Loucy (cell line): Measurements from ENCODE around the gene AKTIP.
"Not testable (repeated sequence)": the region's sequence is repeated elsewhere in the genome, so short reads cannot be mapped to it uniquely, and the experiment has no call there.

Experiments used
- H2AFZ ChIP-seq: fragments of 200-600 bp; sonication (generic); 2 replicates; pipeline ENCODE4 v1.6.0; 2016; ENCODE audit warnings: antibody characterized with exemption, mild to moderate bottlenecking, low read length, moderate library complexity
- H3F3A ChIP-seq: fragments of 200-600 bp; 2 replicates; pipeline ENCODE4 v1.6.0; 2016; ENCODE audit warnings: antibody characterized with exemption, low read depth, mild to moderate bottlenecking
- H3K27me3 ChIP-seq: fragments of 200-600 bp; sonication (generic); 2 replicates; pipeline ENCODE4 v1.6.1; 2014; ENCODE audit warnings: low read length, mild to moderate bottlenecking; ENCODE audit not compliant: insufficient read depth, poor library complexity, severe bottlenecking
- H3K36me3 ChIP-seq: fragments of 200-600 bp; sonication (generic); 2 replicates; pipeline ENCODE4 v1.6.1; 2016; ENCODE audit warnings: low read length; ENCODE audit not compliant: insufficient read depth
- H3K4me1 ChIP-seq: fragments of 200-600 bp; sonication (generic); 2 replicates; pipeline ENCODE4 v1.5.1; 2014; ENCODE audit warnings: low read length, mild to moderate bottlenecking; ENCODE audit not compliant: insufficient read depth, poor library complexity, severe bottlenecking
- H3K4me2 ChIP-seq: fragments of 200-600 bp; sonication (generic); 2 replicates; pipeline ENCODE4 v1.6.0; 2014; ENCODE audit warnings: antibody characterized with exemption, low read length, low read depth, mild to moderate bottlenecking; ENCODE audit not compliant: poor library complexity, severe bottlenecking
- H3K4me3 ChIP-seq: fragments of 200-600 bp; sonication (generic); 2 replicates; pipeline ENCODE4 v1.5.1; 2014; ENCODE audit warnings: low read length, mild to moderate bottlenecking, mixed read lengths; ENCODE audit not compliant: poor library complexity, severe bottlenecking
- H3K79me2 ChIP-seq: fragments of 200-600 bp; sonication (generic); 2 replicates; pipeline ENCODE4 v1.6.1; 2014; ENCODE audit warnings: low read length; ENCODE audit not compliant: insufficient read depth
- H3K9ac ChIP-seq: fragments of 200-600 bp; sonication (generic); 2 replicates; pipeline ENCODE4 v1.6.0; 2014; ENCODE audit warnings: mild to moderate bottlenecking, low read depth, low read length, moderate library complexity; ENCODE audit not compliant: poor library complexity, severe bottlenecking
- H3K9me2 ChIP-seq: fragments of 200-600 bp; sonication (generic); replicated peaks from 2 replicates; pipeline ENCODE4 v1.6.1; 2016; ENCODE audit warnings: low read depth, low read length, mixed read lengths
- H3K9me3 ChIP-seq: fragments of 200-600 bp; sonication (generic); 2 replicates; pipeline ENCODE4 v1.6.1; 2014; ENCODE audit warnings: mild to moderate bottlenecking, antibody characterized with exemption, low read length, low read depth; ENCODE audit not compliant: insufficient read depth
- H4K20me1 ChIP-seq: fragments of 200-600 bp; sonication (generic); 2 replicates; pipeline ENCODE4 v1.6.0; 2014; ENCODE audit warnings: antibody characterized with exemption, low read length, mild to moderate bottlenecking; ENCODE audit not compliant: insufficient read depth, poor library complexity, severe bottlenecking
- EZH2phosphoT487 ChIP-seq: fragments of 200-600 bp; IDR thresholded peaks from 2 replicates; pipeline ENCODE4 v1.6.1; 2018; ENCODE audit warnings: antibody characterized with exemption, mild to moderate bottlenecking, moderate library complexity, borderline replicate concordance
- TF ChIP-seq, protein P1 (sequence below): fragments of 200-600 bp; sonication (generic); conservative IDR thresholded peaks from 2 replicates; pipeline ENCODE4 v1.5.1; 2014; ENCODE audit warnings: mild to moderate bottlenecking, antibody characterized with exemption, low read length

Gene AKTIP

DNA sequence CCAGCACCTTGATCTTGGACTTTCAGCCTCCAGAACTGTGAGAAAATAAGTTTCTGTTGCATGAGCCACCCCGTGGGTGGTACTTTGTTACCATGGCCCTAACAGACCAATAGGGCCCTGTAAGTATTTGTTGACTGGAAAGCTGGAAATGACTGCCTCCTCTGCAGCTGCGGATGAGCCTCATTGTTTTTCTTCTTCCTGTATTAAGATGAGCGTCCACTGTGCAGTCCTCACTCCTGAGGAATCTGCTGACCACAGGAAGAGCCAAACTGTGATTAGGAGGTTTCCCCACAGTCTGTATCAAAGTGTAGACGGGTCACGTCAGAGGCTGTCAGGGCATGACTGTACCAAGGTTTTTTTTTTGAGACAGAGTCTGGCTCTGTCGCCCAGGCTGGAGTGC is 12.2 kb upstream of the AKTIP start:
- H3K4me2 ChIP-seq: no peak overlapping the region

DNA sequence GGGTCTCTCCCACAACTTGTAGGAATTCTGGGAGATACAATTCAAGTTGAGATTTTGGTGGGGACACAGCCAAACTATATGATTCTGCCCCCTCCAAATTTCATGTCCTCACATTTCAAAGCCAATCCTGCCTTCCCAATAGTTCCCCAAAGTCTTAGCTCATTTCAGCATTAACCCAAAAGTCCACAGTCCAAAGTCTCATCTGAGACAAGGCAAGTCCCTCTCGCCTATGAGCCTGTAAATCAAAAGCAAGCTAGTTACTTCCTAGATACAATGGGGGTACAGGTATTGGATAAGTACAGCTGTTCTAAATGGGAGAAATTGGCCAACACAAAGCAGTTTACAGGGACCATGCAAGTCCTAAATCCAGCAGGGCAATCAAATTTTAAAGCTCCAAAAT is 9.8 kb upstream of the AKTIP start:
- H3K27me3 ChIP-seq: peaks cover 30% of the 10 kb centered on the region
- H3K36me3 ChIP-seq, H3K79me2 ChIP-seq, H3K9me3 ChIP-seq, H3K4me3 ChIP-seq, H3K4me2 ChIP-seq, H3F3A ChIP-seq, H2AFZ ChIP-seq, H4K20me1 ChIP-seq, H3K9me2 ChIP-seq, H3K4me1 ChIP-seq, H3K9ac ChIP-seq: not testable (repeated sequence)

More for the DNA sequence above, 12.2 kb upstream of the AKTIP start:
- H3K9ac ChIP-seq: no peak overlapping the region
- no peaks in the 10 kb centered on the region; the same call in 1 of the 2 replicates for H3F3A ChIP-seq
- no peaks in the 10 kb centered on the region for H3K79me2 ChIP-seq
- no peaks in the 10 kb centered on the region for H3K36me3 ChIP-seq
- no peaks in the 10 kb centered on the region for H3K9me2 ChIP-seq
- H3K4me1 ChIP-seq: peaks cover 18% of the 10 kb centered on the region
- no peaks in the 10 kb centered on the region; the same call in 1 of the 2 replicates for H3K9me3 ChIP-seq
- no peak for TF ChIP-seq EZH2phosphoT487
- TF ChIP-seq, protein P1, sequence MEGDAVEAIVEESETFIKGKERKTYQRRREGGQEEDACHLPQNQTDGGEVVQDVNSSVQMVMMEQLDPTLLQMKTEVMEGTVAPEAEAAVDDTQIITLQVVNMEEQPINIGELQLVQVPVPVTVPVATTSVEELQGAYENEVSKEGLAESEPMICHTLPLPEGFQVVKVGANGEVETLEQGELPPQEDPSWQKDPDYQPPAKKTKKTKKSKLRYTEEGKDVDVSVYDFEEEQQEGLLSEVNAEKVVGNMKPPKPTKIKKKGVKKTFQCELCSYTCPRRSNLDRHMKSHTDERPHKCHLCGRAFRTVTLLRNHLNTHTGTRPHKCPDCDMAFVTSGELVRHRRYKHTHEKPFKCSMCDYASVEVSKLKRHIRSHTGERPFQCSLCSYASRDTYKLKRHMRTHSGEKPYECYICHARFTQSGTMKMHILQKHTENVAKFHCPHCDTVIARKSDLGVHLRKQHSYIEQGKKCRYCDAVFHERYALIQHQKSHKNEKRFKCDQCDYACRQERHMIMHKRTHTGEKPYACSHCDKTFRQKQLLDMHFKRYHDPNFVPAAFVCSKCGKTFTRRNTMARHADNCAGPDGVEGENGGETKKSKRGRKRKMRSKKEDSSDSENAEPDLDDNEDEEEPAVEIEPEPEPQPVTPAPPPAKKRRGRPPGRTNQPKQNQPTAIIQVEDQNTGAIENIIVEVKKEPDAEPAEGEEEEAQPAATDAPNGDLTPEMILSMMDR: no peak
- no peaks in the 10 kb centered on the region for H4K20me1 ChIP-seq
- peaks cover 36% of the 10 kb centered on the region for H3K27me3 ChIP-seq
- no peak overlapping the region for H2AFZ ChIP-seq
- H3K4me3 ChIP-seq: no peak overlapping the region

DNA sequence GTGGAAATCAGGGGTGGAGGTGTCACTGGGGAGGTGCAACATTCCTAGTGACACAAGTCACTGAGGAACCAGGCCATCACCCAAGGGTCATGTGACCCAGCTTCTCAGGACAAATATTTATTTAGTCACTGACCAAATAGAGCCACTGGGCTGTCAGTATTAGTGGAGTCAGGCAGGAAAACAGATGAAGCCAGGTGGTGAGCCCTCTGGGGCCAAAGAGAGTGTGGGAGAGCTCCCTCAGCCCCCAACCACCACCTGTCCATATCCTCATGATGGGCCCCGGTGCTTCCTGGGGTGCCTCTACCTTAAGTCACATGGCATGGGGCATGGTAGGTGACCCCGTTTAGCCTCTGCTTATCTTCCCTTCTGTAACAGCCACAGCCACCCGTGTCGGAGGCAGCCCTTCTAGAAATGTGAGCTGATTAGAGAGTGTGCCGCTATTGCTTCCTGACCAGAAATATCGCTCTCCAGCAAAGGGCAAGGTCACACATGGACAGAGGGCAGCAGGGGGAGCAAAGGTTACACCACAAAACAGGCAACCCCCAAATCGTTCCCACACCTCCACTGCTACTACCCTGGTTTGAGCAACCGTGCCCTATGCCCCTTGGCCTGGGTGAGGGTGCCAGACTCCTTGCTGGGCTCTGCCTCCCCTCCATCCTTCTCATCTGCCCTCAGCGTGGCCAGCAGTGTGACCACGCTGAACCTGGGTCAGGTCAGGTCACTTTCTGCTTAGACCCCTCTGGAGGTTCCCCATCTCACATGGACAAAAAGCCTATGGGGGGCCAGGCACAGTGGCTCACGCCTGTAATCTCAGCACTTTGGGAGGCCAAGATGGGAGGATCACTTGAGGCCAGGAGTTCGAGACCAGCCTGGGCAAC is 8.6 kb upstream of the AKTIP start:
- Histone ChIP-seq H3K4me2 (no peak overlapping the region), H3K79me2 (no peaks in the 10 kb centered on the region), H3K9me2 (no peaks in the 10 kb centered on the region), H3K9me3 (no peaks in the 10 kb centered on the region; the same call in 1 of the 2 replicates), H3K4me3 (no peak overlapping the region), H3F3A (no peaks in the 10 kb centered on the region), H3K27me3 (peaks cover 18% of the 10 kb centered on the region), H3K4me1 (no peaks in the 10 kb centered on the region), H3K36me3 (no peaks in the 10 kb centered on the region), H2AFZ (no peak overlapping the region), H3K9ac (no peak overlapping the region), H4K20me1 (no peaks in the 10 kb centered on the region)
- no peak for TF ChIP-seq EZH2phosphoT487
- TF ChIP-seq, protein P1: no peak

DNA sequence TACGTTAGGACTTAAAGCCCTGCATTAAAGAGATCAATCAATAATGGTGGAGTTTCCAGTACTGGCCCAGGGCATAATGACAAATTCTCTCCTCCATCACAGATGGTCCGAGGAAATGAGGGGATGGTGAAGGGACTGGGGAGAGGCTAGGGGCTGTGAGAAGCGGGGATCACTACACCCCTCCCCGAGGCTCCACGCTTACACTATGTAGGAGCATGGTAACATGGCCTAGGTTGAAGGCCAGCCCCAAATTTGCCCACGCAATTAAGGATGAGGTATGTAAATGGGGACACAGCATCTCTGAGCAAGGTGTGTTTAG is 8.0 kb upstream of the AKTIP start:
- no peak overlapping the region for H2AFZ ChIP-seq
- no peak overlapping the region for H3K4me2 ChIP-seq
- H3K9ac ChIP-seq: no peak overlapping the region

More for the DNA sequence above, 8.0 kb upstream of the AKTIP start:
- no peaks in the 10 kb centered on the region for H3K9me2 ChIP-seq
- H3K36me3 ChIP-seq: no peaks in the 10 kb centered on the region
- no peaks in the 10 kb centered on the region for H3K4me1 ChIP-seq
- no peak overlapping the region for H3K4me3 ChIP-seq
- H3K9me3 ChIP-seq: no peaks in the 10 kb centered on the region; the same call in 1 of the 2 replicates
- H3K27me3 ChIP-seq: peaks cover 12% of the 10 kb centered on the region
- TF ChIP-seq, protein P1: no peak
- TF ChIP-seq EZH2phosphoT487: no peak
- no peaks in the 10 kb centered on the region for H4K20me1 ChIP-seq
- H3F3A ChIP-seq: no peaks in the 10 kb centered on the region
- no peaks in the 10 kb centered on the region for H3K79me2 ChIP-seq
